NCI-H345 (cell line): ENCODE results near the gene PKD1L1.
"Not testable (repeated sequence)": the region's sequence is repeated elsewhere in the genome, so short reads cannot be mapped to it uniquely, and the experiment has no call there.

ENCODE experiments used
- DNase-seq: peaks from one replicate; lab custom pipeline; 2025; lab: John Stamatoyannopoulos, UW

PKD1L1 gene, protein sequence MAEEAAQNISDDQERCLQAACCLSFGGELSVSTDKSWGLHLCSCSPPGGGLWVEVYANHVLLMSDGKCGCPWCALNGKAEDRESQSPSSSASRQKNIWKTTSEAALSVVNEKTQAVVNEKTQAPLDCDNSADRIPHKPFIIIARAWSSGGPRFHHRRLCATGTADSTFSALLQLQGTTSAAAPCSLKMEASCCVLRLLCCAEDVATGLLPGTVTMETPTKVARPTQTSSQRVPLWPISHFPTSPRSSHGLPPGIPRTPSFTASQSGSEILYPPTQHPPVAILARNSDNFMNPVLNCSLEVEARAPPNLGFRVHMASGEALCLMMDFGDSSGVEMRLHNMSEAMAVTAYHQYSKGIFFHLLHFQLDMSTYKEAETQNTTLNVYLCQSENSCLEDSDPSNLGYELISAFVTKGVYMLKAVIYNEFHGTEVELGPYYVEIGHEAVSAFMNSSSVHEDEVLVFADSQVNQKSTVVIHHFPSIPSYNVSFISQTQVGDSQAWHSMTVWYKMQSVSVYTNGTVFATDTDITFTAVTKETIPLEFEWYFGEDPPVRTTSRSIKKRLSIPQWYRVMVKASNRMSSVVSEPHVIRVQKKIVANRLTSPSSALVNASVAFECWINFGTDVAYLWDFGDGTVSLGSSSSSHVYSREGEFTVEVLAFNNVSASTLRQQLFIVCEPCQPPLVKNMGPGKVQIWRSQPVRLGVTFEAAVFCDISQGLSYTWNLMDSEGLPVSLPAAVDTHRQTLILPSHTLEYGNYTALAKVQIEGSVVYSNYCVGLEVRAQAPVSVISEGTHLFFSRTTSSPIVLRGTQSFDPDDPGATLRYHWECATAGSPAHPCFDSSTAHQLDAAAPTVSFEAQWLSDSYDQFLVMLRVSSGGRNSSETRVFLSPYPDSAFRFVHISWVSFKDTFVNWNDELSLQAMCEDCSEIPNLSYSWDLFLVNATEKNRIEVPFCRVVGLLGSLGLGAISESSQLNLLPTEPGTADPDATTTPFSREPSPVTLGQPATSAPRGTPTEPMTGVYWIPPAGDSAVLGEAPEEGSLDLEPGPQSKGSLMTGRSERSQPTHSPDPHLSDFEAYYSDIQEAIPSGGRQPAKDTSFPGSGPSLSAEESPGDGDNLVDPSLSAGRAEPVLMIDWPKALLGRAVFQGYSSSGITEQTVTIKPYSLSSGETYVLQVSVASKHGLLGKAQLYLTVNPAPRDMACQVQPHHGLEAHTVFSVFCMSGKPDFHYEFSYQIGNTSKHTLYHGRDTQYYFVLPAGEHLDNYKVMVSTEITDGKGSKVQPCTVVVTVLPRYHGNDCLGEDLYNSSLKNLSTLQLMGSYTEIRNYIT (N-terminal part only)

DNA sequence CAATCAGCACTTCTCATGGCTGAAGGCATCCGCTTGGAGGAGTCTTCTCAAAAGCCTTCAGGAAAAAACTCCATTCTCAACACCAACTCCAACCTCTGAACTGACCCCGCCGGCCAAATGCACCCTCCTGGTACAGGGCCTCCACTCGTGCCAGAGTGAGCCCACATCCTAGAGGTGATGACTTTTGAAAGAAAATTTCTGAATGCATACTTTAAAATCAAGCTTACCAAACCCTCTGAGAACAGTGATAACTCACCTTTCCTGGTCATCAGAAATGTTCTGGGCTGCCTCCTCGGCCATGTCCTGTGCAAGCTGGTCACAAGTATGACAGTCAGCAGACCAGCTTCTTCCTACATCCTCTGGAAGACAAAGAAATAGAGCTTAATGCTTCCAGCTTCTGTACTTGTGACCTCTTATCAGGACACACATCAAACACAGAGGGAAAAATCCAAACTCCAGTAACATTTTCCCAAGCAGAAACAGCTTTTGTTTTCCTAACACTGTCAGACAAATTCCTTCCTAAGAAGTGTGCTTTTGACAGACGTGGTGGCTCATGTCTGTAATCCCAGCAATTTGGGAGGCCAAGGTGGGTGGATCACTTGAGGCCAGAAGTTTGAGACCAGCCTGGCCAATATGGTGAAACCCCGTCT, at the start of gene PKD1L1:
PKD1L1 (minus strand) TSS at position 326 of the 650 bp plus-strand sequence; CDS start at position 300, 26 bp downstream.
- DNase-seq: no peak

DNA sequence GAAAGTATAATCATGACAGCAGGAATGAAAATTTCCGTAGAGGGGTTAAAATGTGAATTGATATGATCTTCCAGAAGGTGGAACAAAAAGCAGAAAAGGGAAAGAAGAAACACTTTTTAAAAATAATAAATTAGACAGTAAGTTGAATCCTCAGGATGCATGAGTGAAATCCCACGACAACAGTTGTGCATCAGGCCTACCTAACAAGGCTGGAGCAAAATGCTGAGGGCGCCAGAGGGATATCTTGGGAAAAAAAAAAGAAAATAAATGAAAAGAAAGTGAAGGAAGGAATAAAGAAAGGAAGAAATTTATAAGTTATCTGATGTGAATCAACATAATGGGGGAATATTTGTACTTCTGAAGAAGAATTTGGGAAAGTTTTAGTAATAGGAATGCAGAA, 44.2 kb upstream of the PKD1L1 start:
- no peak for DNase-seq

DNA sequence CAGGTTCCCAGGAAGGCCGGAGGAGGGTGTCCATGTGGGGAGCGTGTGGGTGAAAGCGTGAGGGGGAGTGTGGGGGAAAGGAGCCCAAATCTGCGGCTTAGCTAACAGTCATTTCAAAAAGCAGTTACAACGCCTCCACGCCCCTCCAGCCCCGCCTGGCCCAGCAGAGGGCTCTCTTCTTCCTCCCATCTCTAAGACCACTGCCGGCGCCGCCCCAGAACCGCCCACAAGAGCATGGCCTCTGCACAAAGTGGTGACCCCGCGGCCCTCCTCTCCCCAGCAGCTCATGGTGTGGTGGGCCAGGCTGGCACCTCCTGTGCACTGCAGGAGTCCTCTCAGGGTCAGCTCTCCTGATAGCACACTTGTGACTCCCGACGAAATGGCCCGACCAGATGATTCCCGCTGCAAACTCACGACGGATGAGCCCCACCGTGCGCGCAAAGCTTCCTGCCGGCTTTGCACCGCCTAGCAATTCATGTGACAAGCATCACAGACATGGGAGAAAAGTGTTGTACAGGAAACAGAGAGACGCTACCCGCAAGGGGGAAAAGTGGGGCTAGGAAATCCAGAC, 43.6 kb upstream of the PKD1L1 start:
- peak; percentile 51 for DNase-seq

DNA sequence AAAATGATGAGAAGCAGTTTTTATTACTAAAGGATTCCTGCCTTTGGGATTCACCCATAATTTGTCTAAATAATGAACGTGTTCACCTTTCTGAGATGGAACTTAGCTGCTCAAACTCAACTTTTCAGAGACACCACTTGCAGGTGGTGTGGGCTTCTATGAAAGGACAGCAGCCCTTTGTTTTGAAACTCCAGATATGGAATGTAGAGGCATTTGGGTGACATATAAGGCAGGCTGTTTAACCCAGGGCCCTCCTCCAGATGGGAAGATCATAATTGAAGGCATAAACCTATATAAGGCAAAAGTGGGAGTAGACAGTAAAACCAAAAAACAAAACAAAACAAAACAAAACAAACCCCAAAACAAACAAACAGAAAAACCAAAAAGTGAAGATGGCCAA, 43.0 kb upstream of the PKD1L1 start:
- no peak for DNase-seq

DNA sequence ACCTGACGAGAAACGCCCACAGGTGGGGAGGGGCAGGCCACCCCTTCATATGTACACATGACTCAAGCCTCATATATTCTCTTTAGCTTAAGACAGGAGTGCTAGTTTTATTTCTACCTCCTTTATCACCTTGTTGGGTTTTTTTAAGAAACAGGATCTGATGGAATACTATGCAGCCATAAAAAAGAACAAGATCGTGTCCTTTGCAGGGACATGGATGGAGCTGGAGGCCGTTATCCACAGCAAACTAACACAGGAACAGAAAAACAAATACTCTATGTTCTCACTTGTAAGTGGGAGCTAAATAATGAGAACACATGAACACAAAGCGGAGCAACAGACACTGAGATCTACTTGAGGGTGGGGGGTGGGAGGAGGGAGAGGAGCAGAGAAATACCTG, 42.3 kb upstream of the PKD1L1 start:
- no peak for DNase-seq

DNA sequence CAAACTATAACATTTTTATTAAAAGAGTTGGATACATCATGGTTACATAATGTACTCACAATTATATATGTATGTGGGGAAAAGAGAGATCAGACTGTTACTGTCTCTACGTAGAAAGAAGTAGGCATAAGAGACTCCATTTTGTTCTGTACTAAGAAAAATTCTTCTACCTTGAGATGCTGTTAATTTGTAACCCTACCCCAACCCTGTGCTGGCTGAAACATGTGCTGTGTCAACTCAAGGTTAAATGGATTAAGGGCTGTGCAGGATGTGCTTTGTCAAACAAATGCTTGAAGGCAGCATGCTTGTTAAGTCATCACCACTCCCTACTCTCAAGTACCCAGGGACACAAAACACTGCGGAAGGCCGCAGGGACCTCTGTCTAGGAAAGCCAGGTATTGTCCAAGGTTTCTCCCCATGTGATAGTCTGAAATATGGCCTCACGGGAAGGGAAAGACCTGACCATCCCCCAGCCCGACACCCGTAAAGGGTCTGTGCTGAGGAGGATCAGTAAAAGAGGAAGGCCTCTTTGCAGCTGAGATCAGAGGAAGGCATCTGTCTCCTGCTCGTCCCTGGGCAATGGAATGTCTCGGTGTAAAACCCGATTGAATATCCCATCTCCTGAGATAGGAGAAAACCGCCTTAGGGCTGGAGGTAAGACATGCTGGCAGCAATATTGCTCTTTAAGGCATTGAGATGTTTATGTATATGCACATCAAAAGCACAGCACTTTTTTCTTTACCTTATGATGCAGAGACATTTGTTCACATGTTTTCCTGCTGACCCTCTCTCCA, 41.5 kb upstream of the PKD1L1 start:
- DNase-seq: peak; percentile 9

DNA sequence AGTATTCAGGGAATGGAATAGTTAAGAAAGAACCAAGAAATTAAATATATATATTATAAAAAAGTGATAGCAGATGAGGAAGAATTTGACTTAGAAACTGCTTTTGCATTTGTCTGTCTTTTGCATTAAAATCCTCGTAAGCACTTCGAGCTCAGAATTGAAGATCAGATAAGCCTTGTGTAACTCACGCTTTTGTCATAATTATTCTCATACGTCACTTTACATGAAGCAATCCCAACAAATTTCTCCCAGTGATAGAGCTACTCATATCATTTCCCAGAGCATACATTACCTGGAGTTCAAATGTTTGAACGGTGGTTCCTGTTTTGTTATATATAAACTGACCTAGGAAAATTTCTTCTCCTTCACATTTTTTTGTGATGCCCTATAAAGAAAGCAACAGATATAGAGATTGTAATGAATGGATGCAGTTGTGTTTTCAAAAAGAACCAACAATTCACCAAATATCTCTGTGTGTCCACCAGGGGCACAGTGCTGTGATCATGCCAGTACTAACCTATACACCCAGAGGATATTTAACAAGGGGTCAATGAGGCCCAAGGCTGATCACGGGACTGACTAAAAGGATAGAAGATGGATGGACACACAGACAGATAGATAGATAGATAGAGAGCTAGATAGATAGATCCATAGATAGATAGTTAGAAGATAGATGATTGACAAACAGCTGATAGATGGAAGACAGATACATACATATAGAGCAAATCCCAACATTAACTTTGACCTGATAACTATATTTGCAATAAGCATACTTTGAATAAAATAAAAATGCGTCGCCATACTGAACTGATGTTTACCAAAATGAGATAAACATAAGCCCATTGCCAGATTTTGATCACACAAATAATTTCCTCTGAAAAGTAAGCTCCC, 40.5 kb upstream of the PKD1L1 start:
- no peak for DNase-seq

DNA sequence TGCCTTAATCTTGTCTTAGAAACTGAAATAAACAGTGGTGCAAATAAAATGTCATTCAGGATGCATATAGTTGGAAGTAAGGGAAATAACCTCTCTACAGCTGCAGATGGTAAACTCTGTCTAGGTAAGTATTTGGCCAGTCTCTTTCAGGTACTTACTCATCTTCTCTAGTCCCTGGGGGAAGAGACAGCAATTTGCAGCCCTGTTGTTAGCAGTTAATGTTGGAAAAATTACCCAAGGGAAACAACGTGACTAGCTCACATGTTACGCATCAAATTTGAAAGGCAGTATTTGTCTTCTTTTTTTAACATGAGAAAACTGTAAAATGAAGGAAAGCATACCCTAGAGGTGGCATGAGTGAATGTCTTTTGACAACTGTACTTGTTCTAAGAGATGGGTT, 34.3 kb upstream of the PKD1L1 start:
- no peak for DNase-seq

DNA sequence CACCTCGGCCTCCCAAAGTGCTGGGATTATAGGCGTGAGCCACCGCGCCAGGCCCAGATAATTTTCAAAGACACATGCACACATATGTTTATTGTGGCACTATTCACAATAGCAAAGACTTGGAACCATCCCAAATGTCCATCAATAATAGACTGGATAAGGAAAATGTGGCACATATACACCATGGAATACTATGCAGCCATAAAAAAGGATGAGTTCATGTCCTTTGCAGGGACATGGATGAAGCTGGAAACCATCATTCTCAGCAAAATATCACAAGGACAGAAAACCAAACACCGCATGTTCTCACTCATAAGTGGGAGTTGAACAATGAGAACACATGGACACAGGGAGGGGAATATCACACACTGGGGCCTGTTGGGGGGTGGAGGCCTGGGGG, 32.4 kb upstream of the PKD1L1 start:
- not testable (repeated sequence) for DNase-seq

DNA sequence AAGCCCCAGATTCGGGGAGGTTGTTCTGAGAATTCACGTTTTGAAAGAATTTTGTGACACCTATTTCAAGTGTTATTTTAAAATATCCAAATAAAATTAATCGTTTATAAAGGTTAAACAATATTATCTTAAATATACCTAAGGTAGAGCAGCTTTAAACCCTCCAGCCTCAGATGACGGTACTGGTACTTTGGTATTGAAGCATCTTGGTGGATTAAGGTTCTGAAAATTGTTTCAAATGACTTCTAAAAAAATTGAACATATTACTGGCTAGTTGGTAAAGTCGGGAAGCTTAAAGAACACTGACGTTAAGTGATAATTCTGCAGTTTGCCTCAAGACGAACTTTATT, 31.5 kb upstream of the PKD1L1 start:
- DNase-seq: no peak

DNA sequence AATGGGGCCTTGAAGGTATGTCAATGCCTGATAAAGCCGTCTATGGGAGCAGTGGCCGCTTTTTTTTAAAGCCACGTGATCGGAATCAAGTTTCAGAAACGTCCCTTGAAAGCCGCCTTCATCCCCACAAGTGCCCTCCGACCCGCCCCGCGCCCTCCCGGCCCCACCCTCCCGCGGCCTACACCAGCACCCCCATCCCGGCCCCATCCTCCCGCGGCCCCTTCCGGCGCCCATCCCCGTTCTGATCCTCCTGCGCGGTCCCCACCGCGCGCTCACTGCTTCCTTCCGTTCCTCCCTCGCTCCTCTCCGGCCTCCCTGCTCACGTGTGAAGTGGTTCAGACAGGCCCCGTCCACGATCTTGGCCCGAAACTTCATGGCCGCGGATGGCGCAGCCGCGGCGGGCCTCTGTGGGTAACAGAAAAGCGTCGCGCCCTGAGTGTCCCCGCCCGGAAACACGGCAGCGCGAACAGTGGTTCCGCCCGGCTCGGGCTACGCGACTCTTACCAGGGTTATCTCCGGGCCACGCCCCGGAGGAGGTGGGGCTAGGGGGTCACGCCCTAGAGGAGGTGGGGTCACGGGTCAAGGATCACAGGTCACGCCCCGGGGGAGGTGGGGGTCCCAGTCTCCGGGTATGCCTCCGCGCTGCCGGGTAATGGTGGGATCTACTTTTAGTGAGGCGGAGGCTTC, 31.0 kb upstream of the PKD1L1 start, which contains the start of gene HUS1:
HUS1 (minus strand) TSS at position 471 of the 687 bp plus-strand sequence; CDS start at position 375, 96 bp downstream.
- peak; percentile 94 for DNase-seq

DNA sequence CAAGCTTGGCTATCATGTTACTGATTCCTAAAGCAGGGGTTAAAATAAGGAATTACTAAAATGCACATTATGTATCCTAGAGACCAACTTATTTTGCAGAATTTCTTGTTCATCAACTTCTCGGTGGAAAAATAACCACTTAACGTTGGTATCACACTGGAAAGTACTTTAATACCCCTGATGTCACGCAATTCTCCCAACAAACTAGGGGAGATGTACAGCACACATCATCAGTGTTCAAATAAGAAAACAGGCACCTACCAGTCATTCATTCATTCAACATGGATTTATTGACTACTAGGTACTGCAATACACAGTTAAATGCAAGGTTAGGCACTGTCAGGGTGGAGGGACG, 30.5 kb upstream of the PKD1L1 start:
- no peak for DNase-seq

DNA sequence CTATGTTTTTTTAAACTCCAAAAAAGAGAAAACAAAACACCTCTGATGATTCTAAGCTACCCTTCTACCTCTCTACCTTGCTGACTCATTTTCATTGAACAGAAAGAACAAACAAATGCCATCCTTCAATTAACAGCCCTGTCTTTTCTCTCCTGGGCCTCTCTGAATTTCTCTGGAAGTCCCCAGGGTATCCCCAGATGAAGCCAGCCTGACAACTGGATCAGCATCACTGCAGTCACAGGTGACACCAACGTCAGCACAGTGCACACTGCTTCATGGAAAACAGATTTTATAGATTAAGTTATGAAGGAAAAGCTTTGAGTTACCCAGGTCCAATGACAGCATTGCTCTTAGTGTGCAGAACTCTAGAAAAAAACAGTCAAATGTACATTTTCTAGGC, 25.5 kb upstream of the PKD1L1 start:
- DNase-seq: no peak

DNA sequence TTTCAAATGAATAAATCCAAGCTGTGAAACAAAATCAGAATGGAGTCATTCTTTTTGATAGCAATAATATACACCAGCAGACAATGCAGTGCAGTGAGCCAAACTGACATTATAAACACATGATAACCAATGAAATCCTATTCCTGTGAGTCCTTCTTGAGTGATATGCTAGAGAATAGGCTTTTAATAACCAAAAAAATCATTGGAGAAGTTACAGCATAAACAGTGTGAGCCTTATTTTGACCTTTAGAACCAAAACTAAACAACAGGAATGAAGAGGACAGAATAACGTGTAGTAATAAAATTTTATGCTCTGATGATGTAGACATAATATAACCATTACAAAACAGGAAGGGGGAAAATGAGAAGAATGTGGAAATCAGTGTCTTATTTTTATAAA, 22.5 kb upstream of the PKD1L1 start:
- no peak for DNase-seq

DNA sequence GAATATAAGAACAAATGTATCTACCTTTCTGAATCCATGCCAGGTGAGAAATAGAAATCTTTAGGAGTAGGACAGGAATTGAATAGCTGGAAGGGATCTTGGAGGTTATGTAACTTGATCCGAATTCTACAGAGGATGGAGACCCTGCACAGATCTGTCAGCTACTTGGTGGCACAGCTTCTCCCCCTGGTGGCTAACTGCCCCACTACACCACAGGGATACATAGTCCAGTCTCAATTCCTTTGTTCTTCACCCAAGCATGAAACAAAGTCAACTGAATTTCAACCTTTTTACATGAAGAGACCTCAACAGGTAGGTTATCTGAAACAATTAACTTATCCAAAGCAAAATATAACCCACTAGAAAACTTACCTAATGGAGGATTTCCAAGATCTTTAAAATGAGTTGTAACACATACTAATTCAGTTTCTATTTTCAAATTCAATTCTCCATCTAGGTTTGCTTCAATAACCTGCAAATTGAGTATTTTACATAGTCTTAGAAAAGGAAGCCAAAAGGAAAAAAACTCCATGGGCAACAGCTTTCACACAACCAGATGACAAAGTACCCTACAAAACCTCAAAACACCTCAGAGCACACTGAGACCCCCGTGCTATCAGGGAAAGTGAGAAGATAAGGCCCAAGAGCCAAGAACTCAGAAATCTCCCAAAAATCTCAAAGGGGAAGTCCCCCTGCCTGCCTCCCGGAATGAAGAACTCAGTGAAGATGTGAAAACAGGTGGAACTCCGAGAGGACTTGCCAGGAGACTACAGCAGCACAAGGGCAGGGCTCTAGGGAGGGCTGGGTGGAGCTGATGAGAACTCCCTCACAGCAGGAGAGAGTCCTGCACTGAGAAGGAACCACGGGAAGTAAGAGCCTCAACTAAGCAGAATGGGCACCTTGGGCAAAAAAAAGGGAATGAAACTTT, 20.8 kb upstream of the PKD1L1 start:
- DNase-seq: peak; percentile 51

DNA sequence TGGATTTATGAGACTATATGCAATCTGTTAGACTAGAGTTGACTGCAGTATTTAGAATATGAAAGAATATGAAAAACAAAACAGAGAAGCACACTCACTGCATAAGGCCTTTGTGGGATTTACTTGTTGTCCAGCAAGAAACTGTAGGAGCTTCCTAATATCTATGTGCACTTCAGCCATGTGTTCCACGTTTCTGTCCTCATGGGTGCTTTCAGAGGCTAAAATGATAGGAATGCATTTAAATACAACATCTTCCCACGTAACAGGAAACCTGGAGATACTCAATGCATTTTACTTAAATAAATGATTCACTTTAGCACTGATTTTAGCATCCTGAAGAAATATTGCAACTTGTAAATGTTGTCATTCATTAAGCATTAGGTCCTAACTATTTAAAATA, 19.4 kb upstream of the PKD1L1 start:
- DNase-seq: no peak

DNA sequence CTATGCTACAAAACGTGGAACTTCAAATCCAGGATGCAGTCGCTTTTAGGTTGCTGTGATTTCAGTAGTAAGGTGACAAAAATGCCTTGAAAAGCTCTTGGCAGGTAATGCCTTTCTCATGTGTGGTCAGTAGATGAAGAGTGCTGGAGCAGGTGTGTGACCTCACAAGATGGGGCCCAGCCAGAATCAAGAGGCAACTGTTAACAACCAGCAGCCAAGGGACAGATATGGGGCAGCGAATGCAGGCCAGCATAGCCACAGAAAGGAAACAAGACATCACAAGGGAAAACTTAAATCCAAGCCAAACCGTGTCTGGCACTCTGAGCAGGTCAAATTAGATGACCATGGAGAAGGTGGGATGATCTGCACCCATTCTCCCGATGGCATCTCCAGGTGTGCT, 18.9 kb upstream of the PKD1L1 start:
- DNase-seq: no peak

DNA sequence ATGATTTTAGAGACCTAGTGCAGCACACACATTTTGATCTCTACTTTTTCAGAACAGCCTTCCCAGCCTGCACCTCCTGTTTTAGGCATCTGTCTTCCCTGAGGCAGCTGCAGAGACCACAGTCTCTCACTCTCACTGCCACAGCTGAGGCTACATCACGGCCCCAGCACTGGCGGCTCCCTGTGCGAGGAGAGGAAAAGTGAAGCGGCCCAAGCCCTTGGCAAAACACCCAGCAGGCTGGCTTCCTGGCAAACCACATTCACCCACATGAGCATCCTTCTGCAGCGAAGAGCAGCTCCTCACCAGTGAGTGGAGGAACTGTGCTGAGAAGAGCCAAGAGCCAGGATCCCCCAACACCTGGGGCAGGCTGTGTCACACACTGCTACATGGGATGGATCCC, 17.2 kb upstream of the PKD1L1 start:
- DNase-seq: no peak
